Left lung (tissue), 10 donors: ENCODE data around the gene TECTA. TPM values are rescaled to one million over a fixed set of nuclear protein-coding genes. Genes with fewer than 3 reads are reported as not detected.

Source experiments
- ATAC-seq: fragments of 200-7000 bp; cut with Tn5 transposase; one replicate; pipeline ENCODE4 v1.9.1; 2020; ENCODE audit warnings: moderate library complexity
- DNase-seq, 4 donors: peaks; one replicate each; pipeline ENCODE4 v3.0.0-alpha.2; 2013 to 2020
- H3K27ac ChIP-seq, 2 donors: fragments of 200-600 bp; sonication (generic) in 1 of 2; one replicate each; pipeline versions ENCODE4 v1.5.0 to v1.8.0; 2020 to 2021
- H3K27me3 ChIP-seq, 2 donors: fragments of 200-600 bp; sonication (generic) in 1 of 2; one replicate each; pipeline versions ENCODE4 v1.5.0 to v1.8.0; 2020 to 2021
- H3K36me3 ChIP-seq, 2 donors: fragments of 200-600 bp; sonication (generic) in 1 of 2; one replicate each; pipeline versions ENCODE4 v1.5.0 to v1.8.0; 2020 to 2021
- H3K4me1 ChIP-seq, 2 donors: fragments of 200-600 bp; one replicate each; pipeline ENCODE4 v1.8.0; 2021
- H3K4me3 ChIP-seq, 2 donors: fragments of 200-600 bp; sonication (generic) in 1 of 2; one replicate each; pipeline versions ENCODE4 v1.5.0 to v1.8.0; 2020 to 2021; ENCODE audit warnings: mild to moderate bottlenecking in 1 of 2
- H3K9me3 ChIP-seq, 2 donors: fragments of 200-600 bp; sonication (generic) in 1 of 2; one replicate each; pipeline versions ENCODE4 v1.5.0 to v1.8.0; 2020 to 2021
- CTCF ChIP-seq, 2 donors: fragments of 200-600 bp; sonication (generic) in 1 of 2; IDR thresholded peaks; one replicate each; pipeline versions ENCODE4 v1.5.0 to v1.8.0; 2021; ENCODE audit warnings: antibody characterized with exemption in 2 of 2
- intact Hi-C, 2 donors: fragments of 100-400 bp; cut with DNase I; formaldehyde crosslinking; loops; one replicate each; pipeline versions ENCODE4 v1.11.2 to v1.14.2; 2022
- polyA plus RNA-seq, 6 donors: library from polyadenylated mRNA; unstranded; fragments of 120-200 nt; gene quantifications; one replicate each; pipeline ENCODE4 v1.2.1, GENCODE V29; 2013; ENCODE audit not compliant: insufficient read length in 6 of 6
- total RNA-seq, 2 donors: library from RNA; stranded (reverse); fragmentation: NEBNext Ultra II Directional; extraction: Animal tissue kit (Norgen Biotek cat#: 25700); gene quantifications; one replicate each; pipeline ENCODE4 v1.2.1, GENCODE V29; 2021
- donor health status: DM: no; HTN: yes; CAD: no.
- donor health status: DM: no; HTN: no; CAD: no.

The TECTA gene
- total and polyA plus RNA-seq, 8 donors: 0.58 to 2.6 (median 2.3) TPM

GRCh38 chr11:121089566-121089965 lies 11.5 kb upstream of the TECTA start:
- no peak for DNase-seq
- Histone ChIP-seq H3K9me3 (no peaks in the 10 kb centered on the region), H3K27ac (no peak overlapping the region), H3K4me1 (no peaks in the 10 kb centered on the region), H3K4me3 (no peak overlapping the region), H3K36me3 (peaks cover 0 to 9% of the 10 kb centered on the region in 2 donors), H3K27me3 (no peaks in the 10 kb centered on the region)
- no peak for ATAC-seq
- intact Hi-C loops: no loop called here
- no peak for TF ChIP-seq CTCF (IDR thresholded peaks at IDR 0.05)

- DNase-seq (no peak), ATAC-seq (no peak)
- Histone ChIP-seq H3K27ac (no peak overlapping the region), H3K4me3 (no peak overlapping the region), H3K36me3 (peaks cover 0 to 9% of the 10 kb centered on the region in 2 donors), H3K27me3 (no peaks in the 10 kb centered on the region), H3K9me3 (no peaks in the 10 kb centered on the region), H3K4me1 (no peaks in the 10 kb centered on the region)
- TF ChIP-seq CTCF (IDR thresholded peaks at IDR 0.05): no peak
- intact Hi-C loops: no loop called here
Measured at GRCh38 chr11:121090145-121090721, 10.8 kb upstream of the TECTA start.

GRCh38 chr11:121091492-121092152 lies 9.4 kb upstream of the TECTA start:
- H3K27ac ChIP-seq: no peak overlapping the region
- ATAC-seq: peak; percentile 50

GRCh38 chr11:121095561-121095960 lies 5.5 kb upstream of the TECTA start:
- no peak overlapping the region for H3K27ac ChIP-seq
- H3K27me3 ChIP-seq: no peaks in the 10 kb centered on the region
- no peak for TF ChIP-seq CTCF (IDR thresholded peaks at IDR 0.05)
- no peaks in the 10 kb centered on the region for H3K9me3 ChIP-seq
- H3K4me1 ChIP-seq: no peaks in the 10 kb centered on the region
- H3K36me3 ChIP-seq: no peaks in the 10 kb centered on the region
- ATAC-seq (no peak), DNase-seq (no peak)
- intact Hi-C loops: no loop called here
- H3K4me3 ChIP-seq: no peak overlapping the region

More at GRCh38 chr11:121091492-121092152, 9.4 kb upstream of the TECTA start:
- Histone ChIP-seq H3K27me3 (no peaks in the 10 kb centered on the region), H3K36me3 (peaks cover 0 to 9% of the 10 kb centered on the region in 2 donors), H3K9me3 (no peaks in the 10 kb centered on the region), H3K4me3 (no peak overlapping the region), H3K4me1 (no peaks in the 10 kb centered on the region)
- intact Hi-C loops: no loop called here
- DNase-seq: no peak
- no peak for TF ChIP-seq CTCF (IDR thresholded peaks at IDR 0.05)

GRCh38 chr11:121099364-121099763 lies 1.7 kb upstream of the TECTA start:
- TF ChIP-seq CTCF (IDR thresholded peaks at IDR 0.05): no peak

More at GRCh38 chr11:121099364-121099763, 1.7 kb upstream of the TECTA start:
- no peak overlapping the region for H3K27ac ChIP-seq
- no peaks in the 10 kb centered on the region for H3K9me3 ChIP-seq
- H3K27me3 ChIP-seq: no peaks in the 10 kb centered on the region
- no peaks in the 10 kb centered on the region for H3K36me3 ChIP-seq
- ATAC-seq (no peak), DNase-seq (no peak)
- no peak overlapping the region for H3K4me3 ChIP-seq
- no peaks in the 10 kb centered on the region for H3K4me1 ChIP-seq
- intact Hi-C loops: no loop called here
